Neural cell (in vitro differentiated cells): ENCODE data around the gene HEATR3. TPM values are rescaled to one million over a fixed set of nuclear protein-coding genes. Genes with fewer than 3 reads are reported as not detected.

Source experiments
- H2AFZ ChIP-seq: fragments of 200-600, 300-800 bp; sonication (generic), shearing (Covaris generic); 2 replicates; pipeline ENCODE4 v1.6.0; 2014; ENCODE audit warnings: low read depth, mild to moderate bottlenecking, antibody characterized with exemption, low read length, moderate library complexity
- H3F3A ChIP-seq: fragments of 200-600 bp; shearing (Covaris generic); 2 replicates; pipeline ENCODE4 v1.6.1; 2016; ENCODE audit warnings: mild to moderate bottlenecking, moderate library complexity, mixed read lengths, antibody characterized with exemption, low read length; ENCODE audit not compliant: insufficient read depth, poor library complexity, severe bottlenecking
- H3K27ac ChIP-seq: fragments of 200-600, 300-800 bp; sonication (generic), shearing (Covaris generic); 2 replicates; pipeline ENCODE4 v1.5.1; 2014; ENCODE audit warnings: mild to moderate bottlenecking, low read length, moderate library complexity
- H3K27me3 ChIP-seq: fragments of 300-800, 200-600 bp; sonication (generic), shearing (Covaris generic); 2 replicates; pipeline ENCODE4 v1.6.0; 2014; ENCODE audit warnings: mild to moderate bottlenecking, low read depth, low read length, moderate library complexity; ENCODE audit not compliant: insufficient read depth
- H3K36me3 ChIP-seq: fragments of 300-800, 200-600 bp; sonication (generic), shearing (Covaris generic); 2 replicates; pipeline ENCODE4 v1.5.1; 2014; ENCODE audit warnings: mild to moderate bottlenecking, antibody characterized with exemption, low read length, moderate library complexity; ENCODE audit not compliant: insufficient read depth
- H3K4me2 ChIP-seq: fragments of 300-800, 200-600 bp; sonication (generic), shearing (Covaris generic); 2 replicates; pipeline ENCODE4 v1.6.0; 2014; ENCODE audit warnings: mild to moderate bottlenecking, low read length
- H3K4me3 ChIP-seq: fragments of 300-800, 200-600 bp; sonication (generic), shearing (Covaris generic); 2 replicates; pipeline ENCODE4 v1.5.1; 2014; ENCODE audit warnings: mild to moderate bottlenecking, low read length, moderate library complexity
- H3K79me2 ChIP-seq: fragments of 200-600 bp; shearing (Covaris generic); replicated peaks from 2 replicates; pipeline ENCODE4 v1.6.0; 2014; ENCODE audit warnings: mild to moderate bottlenecking, low read length, moderate library complexity; ENCODE audit not compliant: insufficient read depth
- H3K9ac ChIP-seq: fragments of 300-800, 200-600 bp; sonication (generic), shearing (Covaris generic); 2 replicates; pipeline ENCODE4 v1.6.1; 2016; ENCODE audit warnings: mild to moderate bottlenecking, low read length, mixed read lengths
- H3K9me2 ChIP-seq: fragments of 200-600 bp; shearing (Covaris generic); 2 replicates; pipeline ENCODE4 v1.6.1; 2016; ENCODE audit warnings: mild to moderate bottlenecking, low read length, mixed read lengths; ENCODE audit not compliant: insufficient read depth
- H3K9me3 ChIP-seq: fragments of 200-600, 300-800 bp; sonication (generic), shearing (Covaris generic); 2 replicates; pipeline ENCODE4 v1.6.1; 2016; ENCODE audit warnings: mild to moderate bottlenecking, mixed run types, low read length, moderate library complexity, mixed read lengths
- H4K20me1 ChIP-seq: fragments of 200-600 bp; shearing (Covaris generic); 2 replicates; pipeline ENCODE4 v1.6.1; 2016; ENCODE audit warnings: mild to moderate bottlenecking, mixed run types; ENCODE audit not compliant: insufficient read depth
- CTCF ChIP-seq: fragments of 450-650 bp; IDR thresholded peaks from 2 replicates; pipeline ENCODE4 v1.5.1; 2014; ENCODE audit warnings: antibody characterized with exemption, mild to moderate bottlenecking, moderate library complexity; ENCODE audit not compliant: poor library complexity, severe bottlenecking
- EP300 ChIP-seq: fragments of 450-650 bp; conservative IDR thresholded peaks from 2 replicates; pipeline ENCODE4 v1.6.1; 2014; ENCODE audit warnings: antibody characterized with exemption, mild to moderate bottlenecking, moderate library complexity; ENCODE audit not compliant: poor library complexity, severe bottlenecking
- EZH2 ChIP-seq: fragments of 200-600, 300-800 bp; shearing (Covaris generic), sonication (generic); IDR thresholded peaks from 2 replicates; pipeline ENCODE4 v1.6.1; 2014; ENCODE audit warnings: antibody characterized with exemption, low read length, borderline replicate concordance, mild to moderate bottlenecking; ENCODE audit not compliant: insufficient read depth, poor library complexity, severe bottlenecking
- MXI1 ChIP-seq: fragments of 450-650 bp; conservative IDR thresholded peaks from 2 replicates; pipeline ENCODE4 v1.6.1; 2014; ENCODE audit warnings: antibody characterized with exemption, mild to moderate bottlenecking; ENCODE audit not compliant: poor library complexity, severe bottlenecking
- POLR2AphosphoS5 ChIP-seq: IDR thresholded peaks from 2 replicates; pipeline ENCODE4 v1.6.1; 2012
- RAD21 ChIP-seq: fragments of 450-650 bp; conservative IDR thresholded peaks from 2 replicates; pipeline ENCODE4 v1.6.1; 2014; ENCODE audit warnings: antibody characterized with exemption, mild to moderate bottlenecking, moderate library complexity
- REST ChIP-seq: IDR thresholded peaks from 2 replicates; pipeline ENCODE4 v1.6.1; 2012; ENCODE audit warnings: borderline replicate concordance
- SMC3 ChIP-seq: fragments of 450-650 bp; conservative IDR thresholded peaks from 2 replicates; pipeline ENCODE4 v1.6.1; 2014; ENCODE audit warnings: antibody characterized with exemption, mild to moderate bottlenecking, moderate library complexity; ENCODE audit not compliant: poor library complexity
- TAF1 ChIP-seq: IDR thresholded peaks from 2 replicates; pipeline ENCODE4 v1.6.1; 2012; ENCODE audit warnings: low read depth
- polyA plus RNA-seq: library from polyadenylated mRNA; depleted of rRNA; stranded (reverse); fragments of >200 nt; gene quantifications from 2 replicates; pipeline ENCODE4 v1.2.3, GENCODE V29; 2014

HEATR3 gene
- polyA plus RNA-seq, 1 donor from 2014 or later, result 50.5 TPM

GRCh38 chr16:50025537-50025931 lies 40.2 kb upstream of the HEATR3 start:
- H3K36me3 ChIP-seq, result peaks cover 5% of the 10 kb centered on the region
- no peaks in the 10 kb centered on the region for H3F3A ChIP-seq
- no peaks in the 10 kb centered on the region for H3K27me3 ChIP-seq
- TF ChIP-seq SMC3 (no peak), REST (no peak), TAF1 (no peak)
- H3K9me3 ChIP-seq, result no peaks in the 10 kb centered on the region
- no peaks in the 10 kb centered on the region for H4K20me1 ChIP-seq
- peak overlapping the region; percentile 86 for H3K4me3 ChIP-seq
- peak overlapping the region; percentile 90 for H3K4me2 ChIP-seq
- peaks cover 14% of the 10 kb centered on the region for H3K79me2 ChIP-seq
- H3K9me2 ChIP-seq, result no peaks in the 10 kb centered on the region
- H2AFZ ChIP-seq, result peak overlapping the region; percentile 67
- peak overlapping the region; percentile 75 for H3K27ac ChIP-seq
- peak overlapping the region; percentile 81 for H3K9ac ChIP-seq

- no peak overlapping the region for H3K4me3 ChIP-seq
- no peaks in the 10 kb centered on the region for H3F3A ChIP-seq
- H3K9ac ChIP-seq, result no peak overlapping the region
- no peak for TF ChIP-seq CTCF
- TF ChIP-seq EP300, result no peak
- no peak for TF ChIP-seq MXI1
- TF ChIP-seq RAD21, result no peak
- TF ChIP-seq POLR2AphosphoS5, result no peak
- TF ChIP-seq EZH2, result no peak
- TF ChIP-seq TAF1, result no peak
- H3K27ac ChIP-seq, result no peak overlapping the region
- no peaks in the 10 kb centered on the region for H3K9me2 ChIP-seq
- no peaks in the 10 kb centered on the region for H3K9me3 ChIP-seq
- no peaks in the 10 kb centered on the region for H4K20me1 ChIP-seq
- H3K36me3 ChIP-seq, result peaks cover 5% of the 10 kb centered on the region
- no peak overlapping the region for H2AFZ ChIP-seq
- no peaks in the 10 kb centered on the region for H3K27me3 ChIP-seq
- peaks cover 14% of the 10 kb centered on the region for H3K79me2 ChIP-seq
- H3K4me2 ChIP-seq, result no peak overlapping the region
Measured at GRCh38 chr16:50027829-50028228, 37.9 kb upstream of the HEATR3 start.

- no peak overlapping the region for H2AFZ ChIP-seq
- no peak overlapping the region for H3K4me3 ChIP-seq
- TF ChIP-seq REST, result no peak
- TF ChIP-seq RAD21, result no peak
- no peak for TF ChIP-seq SMC3
- TF ChIP-seq EP300, result no peak
- TF ChIP-seq POLR2AphosphoS5, result no peak
- no peak for TF ChIP-seq CTCF
- no peak for TF ChIP-seq EZH2
- no peak for TF ChIP-seq TAF1
- TF ChIP-seq MXI1, result no peak
Measured at GRCh38 chr16:50035468-50035992, 30.2 kb upstream of the HEATR3 start.

More at GRCh38 chr16:50035468-50035992, 30.2 kb upstream of the HEATR3 start:
- Histone ChIP-seq H3K9me2 (no peaks in the 10 kb centered on the region), H3K36me3 (no peaks in the 10 kb centered on the region), H3F3A (no peaks in the 10 kb centered on the region), H3K27me3 (no peaks in the 10 kb centered on the region), H3K4me2 (no peak overlapping the region), H3K27ac (no peak overlapping the region), H3K9me3 (no peaks in the 10 kb centered on the region), H3K79me2 (no peaks in the 10 kb centered on the region), H4K20me1 (no peaks in the 10 kb centered on the region), H3K9ac (no peak overlapping the region)
